Measurements from ENCODE around the gene STK32C.

STK32C gene

GRCh38 chr10:132229096-132229495, 78.7 kb downstream of the STK32C start:
- ATAC-seq: no peak
- TF ChIP-seq ZC3H10 (CRISPR knock-in tag; IDR thresholded peaks at IDR 0.05): no peak
- no peak for TF ChIP-seq TCF4 (CRISPR knock-in tag; IDR thresholded peaks at IDR 0.05; ENCODE audit: borderline replicate concordance)
- no peak for TF ChIP-seq ZFP3 (CRISPR knock-in tag; IDR thresholded peaks at IDR 0.05)
- TF ChIP-seq OSR1 (CRISPR knock-in tag; IDR thresholded peaks at IDR 0.05): no peak
- no peak for TF ChIP-seq ZNF70 (CRISPR knock-in tag; IDR thresholded peaks at IDR 0.05)
- no peak for TF ChIP-seq GLIS3 (CRISPR knock-in tag; IDR thresholded peaks at IDR 0.05)
- TF ChIP-seq, protein P1, sequence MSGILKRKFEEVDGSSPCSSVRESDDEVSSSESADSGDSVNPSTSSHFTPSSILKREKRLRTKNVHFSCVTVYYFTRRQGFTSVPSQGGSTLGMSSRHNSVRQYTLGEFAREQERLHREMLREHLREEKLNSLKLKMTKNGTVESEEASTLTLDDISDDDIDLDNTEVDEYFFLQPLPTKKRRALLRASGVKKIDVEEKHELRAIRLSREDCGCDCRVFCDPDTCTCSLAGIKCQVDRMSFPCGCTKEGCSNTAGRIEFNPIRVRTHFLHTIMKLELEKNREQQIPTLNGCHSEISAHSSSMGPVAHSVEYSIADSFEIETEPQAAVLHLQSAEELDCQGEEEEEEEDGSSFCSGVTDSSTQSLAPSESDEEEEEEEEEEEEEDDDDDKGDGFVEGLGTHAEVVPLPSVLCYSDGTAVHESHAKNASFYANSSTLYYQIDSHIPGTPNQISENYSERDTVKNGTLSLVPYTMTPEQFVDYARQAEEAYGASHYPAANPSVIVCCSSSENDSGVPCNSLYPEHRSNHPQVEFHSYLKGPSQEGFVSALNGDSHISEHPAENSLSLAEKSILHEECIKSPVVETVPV (CRISPR knock-in tag; IDR thresholded peaks at IDR 0.05): no peak
- TF ChIP-seq ZNF8 (CRISPR knock-in tag; IDR thresholded peaks at IDR 0.05): no peak

- ATAC-seq: no peak
- TF ChIP-seq CREB5 (CRISPR knock-in tag; IDR thresholded peaks at IDR 0.05; ENCODE audit: low read depth) (no peak), ZNF70 (CRISPR knock-in tag; IDR thresholded peaks at IDR 0.05) (no peak), ZFP3 (CRISPR knock-in tag; IDR thresholded peaks at IDR 0.05) (no peak), ZFP30 (CRISPR knock-in tag; IDR thresholded peaks at IDR 0.05) (no peak)
- TF ChIP-seq, protein P2, sequence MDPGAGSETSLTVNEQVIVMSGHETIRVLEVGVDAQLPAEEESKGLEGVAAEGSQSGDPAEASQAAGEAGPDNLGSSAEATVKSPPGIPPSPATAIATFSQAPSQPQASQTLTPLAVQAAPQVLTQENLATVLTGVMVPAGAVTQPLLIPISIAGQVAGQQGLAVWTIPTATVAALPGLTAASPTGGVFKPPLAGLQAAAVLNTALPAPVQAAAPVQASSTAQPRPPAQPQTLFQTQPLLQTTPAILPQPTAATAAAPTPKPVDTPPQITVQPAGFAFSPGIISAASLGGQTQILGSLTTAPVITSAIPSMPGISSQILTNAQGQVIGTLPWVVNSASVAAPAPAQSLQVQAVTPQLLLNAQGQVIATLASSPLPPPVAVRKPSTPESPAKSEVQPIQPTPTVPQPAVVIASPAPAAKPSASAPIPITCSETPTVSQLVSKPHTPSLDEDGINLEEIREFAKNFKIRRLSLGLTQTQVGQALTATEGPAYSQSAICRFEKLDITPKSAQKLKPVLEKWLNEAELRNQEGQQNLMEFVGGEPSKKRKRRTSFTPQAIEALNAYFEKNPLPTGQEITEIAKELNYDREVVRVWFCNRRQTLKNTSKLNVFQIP (CRISPR knock-in tag; IDR thresholded peaks at IDR 0.05; ENCODE audit: borderline replicate concordance, low read depth): no peak
Measured at GRCh38 chr10:132228616-132229015, 79.1 kb downstream of the STK32C start.

DNA sequence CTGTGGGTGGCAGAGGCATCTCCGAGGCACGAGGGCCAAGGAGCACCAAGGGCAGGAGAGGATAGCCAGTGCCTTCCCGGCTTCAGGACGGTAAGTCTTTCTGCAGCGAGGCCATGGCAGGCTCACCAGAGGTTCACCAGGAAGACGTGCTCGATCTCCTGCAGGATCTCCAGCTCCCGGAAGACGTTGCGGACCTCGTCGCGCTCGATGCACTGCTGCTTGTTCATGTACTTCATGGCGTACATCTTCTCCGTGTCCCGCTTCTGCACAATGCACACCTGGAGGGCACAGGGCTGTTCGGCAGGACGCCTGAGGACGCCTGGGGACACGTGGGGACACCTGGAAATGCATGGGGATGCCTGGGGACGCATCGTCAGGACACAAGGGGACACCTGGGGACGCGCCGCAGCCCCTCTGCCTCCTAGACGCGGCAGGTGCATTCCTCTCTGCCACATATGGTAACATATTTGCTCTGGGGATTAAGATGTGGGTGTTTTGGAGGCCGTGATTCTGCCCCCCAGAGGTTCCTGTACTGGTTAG, 79.8 kb downstream of the STK32C start:
- ATAC-seq: no peak
- no peak for TF ChIP-seq OSR1 (CRISPR knock-in tag; IDR thresholded peaks at IDR 0.05)
- TF ChIP-seq, protein P2 (CRISPR knock-in tag; IDR thresholded peaks at IDR 0.05; ENCODE audit: borderline replicate concordance, low read depth): no peak
- no peak for TF ChIP-seq RARB (CRISPR knock-in tag; IDR thresholded peaks at IDR 0.05)
- TF ChIP-seq SNAI2 (CRISPR knock-in tag; IDR thresholded peaks at IDR 0.05): no peak
- no peak for TF ChIP-seq CSDC2 (CRISPR knock-in tag; IDR thresholded peaks at IDR 0.05)
- no peak for TF ChIP-seq ZFP30 (CRISPR knock-in tag; IDR thresholded peaks at IDR 0.05)
- no peak for TF ChIP-seq ZNF70 (CRISPR knock-in tag; IDR thresholded peaks at IDR 0.05)
- TF ChIP-seq BACH2 (CRISPR knock-in tag; IDR thresholded peaks at IDR 0.05; ENCODE audit: borderline replicate concordance): no peak
- TF ChIP-seq ZFP3 (CRISPR knock-in tag; IDR thresholded peaks at IDR 0.05): no peak
- no peak for TF ChIP-seq ESRRG (CRISPR knock-in tag; IDR thresholded peaks at IDR 0.05)
- TF ChIP-seq, protein P3, sequence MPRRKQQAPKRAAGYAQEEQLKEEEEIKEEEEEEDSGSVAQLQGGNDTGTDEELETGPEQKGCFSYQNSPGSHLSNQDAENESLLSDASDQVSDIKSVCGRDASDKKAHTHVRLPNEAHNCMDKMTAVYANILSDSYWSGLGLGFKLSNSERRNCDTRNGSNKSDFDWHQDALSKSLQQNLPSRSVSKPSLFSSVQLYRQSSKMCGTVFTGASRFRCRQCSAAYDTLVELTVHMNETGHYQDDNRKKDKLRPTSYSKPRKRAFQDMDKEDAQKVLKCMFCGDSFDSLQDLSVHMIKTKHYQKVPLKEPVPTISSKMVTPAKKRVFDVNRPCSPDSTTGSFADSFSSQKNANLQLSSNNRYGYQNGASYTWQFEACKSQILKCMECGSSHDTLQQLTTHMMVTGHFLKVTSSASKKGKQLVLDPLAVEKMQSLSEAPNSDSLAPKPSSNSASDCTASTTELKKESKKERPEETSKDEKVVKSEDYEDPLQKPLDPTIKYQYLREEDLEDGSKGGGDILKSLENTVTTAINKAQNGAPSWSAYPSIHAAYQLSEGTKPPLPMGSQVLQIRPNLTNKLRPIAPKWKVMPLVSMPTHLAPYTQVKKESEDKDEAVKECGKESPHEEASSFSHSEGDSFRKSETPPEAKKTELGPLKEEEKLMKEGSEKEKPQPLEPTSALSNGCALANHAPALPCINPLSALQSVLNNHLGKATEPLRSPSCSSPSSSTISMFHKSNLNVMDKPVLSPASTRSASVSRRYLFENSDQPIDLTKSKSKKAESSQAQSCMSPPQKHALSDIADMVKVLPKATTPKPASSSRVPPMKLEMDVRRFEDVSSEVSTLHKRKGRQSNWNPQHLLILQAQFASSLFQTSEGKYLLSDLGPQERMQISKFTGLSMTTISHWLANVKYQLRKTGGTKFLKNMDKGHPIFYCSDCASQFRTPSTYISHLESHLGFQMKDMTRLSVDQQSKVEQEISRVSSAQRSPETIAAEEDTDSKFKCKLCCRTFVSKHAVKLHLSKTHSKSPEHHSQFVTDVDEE (CRISPR knock-in tag; IDR thresholded peaks at IDR 0.05): no peak
- TF ChIP-seq, protein P4, sequence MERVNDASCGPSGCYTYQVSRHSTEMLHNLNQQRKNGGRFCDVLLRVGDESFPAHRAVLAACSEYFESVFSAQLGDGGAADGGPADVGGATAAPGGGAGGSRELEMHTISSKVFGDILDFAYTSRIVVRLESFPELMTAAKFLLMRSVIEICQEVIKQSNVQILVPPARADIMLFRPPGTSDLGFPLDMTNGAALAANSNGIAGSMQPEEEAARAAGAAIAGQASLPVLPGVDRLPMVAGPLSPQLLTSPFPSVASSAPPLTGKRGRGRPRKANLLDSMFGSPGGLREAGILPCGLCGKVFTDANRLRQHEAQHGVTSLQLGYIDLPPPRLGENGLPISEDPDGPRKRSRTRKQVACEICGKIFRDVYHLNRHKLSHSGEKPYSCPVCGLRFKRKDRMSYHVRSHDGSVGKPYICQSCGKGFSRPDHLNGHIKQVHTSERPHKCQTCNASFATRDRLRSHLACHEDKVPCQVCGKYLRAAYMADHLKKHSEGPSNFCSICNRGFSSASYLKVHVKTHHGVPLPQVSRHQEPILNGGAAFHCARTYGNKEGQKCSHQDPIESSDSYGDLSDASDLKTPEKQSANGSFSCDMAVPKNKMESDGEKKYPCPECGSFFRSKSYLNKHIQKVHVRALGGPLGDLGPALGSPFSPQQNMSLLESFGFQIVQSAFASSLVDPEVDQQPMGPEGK (CRISPR knock-in tag; IDR thresholded peaks at IDR 0.05; ENCODE audit: borderline replicate concordance): no peak
- TF ChIP-seq ZNF565 (CRISPR knock-in tag; conservative IDR thresholded peaks at IDR 0.05; ENCODE audit: low read depth): no peak
- TF ChIP-seq TCF4 (CRISPR knock-in tag; IDR thresholded peaks at IDR 0.05; ENCODE audit: borderline replicate concordance): no peak
- no peak for TF ChIP-seq TOX (CRISPR knock-in tag; IDR thresholded peaks at IDR 0.05; ENCODE audit: borderline replicate concordance)
- no peak for TF ChIP-seq CREB5 (CRISPR knock-in tag; IDR thresholded peaks at IDR 0.05; ENCODE audit: low read depth)

All from SK-N-SH treated with all-trans-retinoic acid at 6 μM for 48 hours (cell line).